PC-3 (cell line): ENCODE measurements around the gene SULT4A1. TPM values are rescaled to one million over a fixed set of nuclear protein-coding genes. Genes with fewer than 3 reads are reported as not detected.

Experiments used
- ATAC-seq: fragments of 200-7000 bp; cut with Tn5 transposase; 2 replicates; pipeline ENCODE4 v1.9.1; 2020; ENCODE audit warnings: mild to moderate bottlenecking, moderate library complexity
- BruUV-seq: library from RNA; stranded (reverse); fragments of 400-500 nt; replicated peaks from 2 replicates; lab custom pipeline; 2021; lab: Mats Ljungman, UMichigan
- CTCF ChIA-PET: fragments of 300-600 bp; sonication (Branson Sonifier 250); formaldehyde crosslinking; loops from one replicate; lab custom pipeline; 2022; ENCODE audit warnings: antibody characterized with exemption; lab: Charles Lee
- POLR2A ChIA-PET: fragments of 300-600 bp; sonication (Branson Sonifier 250); formaldehyde crosslinking; loops from one replicate; lab custom pipeline; 2022; ENCODE audit warnings: antibody characterized with exemption; ENCODE audit not compliant: unreplicated experiment; lab: Charles Lee
- DNase-seq: peaks from one replicate; pipeline ENCODE4 v3.0.0-alpha.2; 2015
- H2AFZ ChIP-seq: fragments of 300-600 bp; sonication (generic); 2 replicates; pipeline ENCODE4 v1.6.0; 2016; ENCODE audit warnings: antibody characterized with exemption, low read length
- H3F3A ChIP-seq: fragments of 300-600 bp; sonication (generic); one replicate; pipeline ENCODE4 v1.6.0; 2017; ENCODE audit warnings: antibody characterized with exemption, low read length, control low read depth, mild to moderate bottlenecking; ENCODE audit not compliant: unreplicated experiment
- H3K27ac ChIP-seq: fragments of 300-600 bp; sonication (generic); 2 replicates; pipeline ENCODE4 v1.5.1; 2016; ENCODE audit warnings: mild to moderate bottlenecking, low read length
- H3K27me3 ChIP-seq: fragments of 300-600 bp; sonication (generic); 2 replicates; pipeline ENCODE4 v1.6.1; 2016; ENCODE audit warnings: low read length, mixed read lengths
- H3K36me3 ChIP-seq: fragments of 300-600 bp; sonication (generic); 2 replicates; pipeline ENCODE4 v1.6.1; 2016; ENCODE audit warnings: low read depth, mixed run types, low read length, mixed read lengths
- H3K4me1 ChIP-seq: fragments of 300-600 bp; sonication (generic); 2 replicates; pipeline ENCODE4 v1.5.1; 2016; ENCODE audit warnings: low read length; ENCODE audit not compliant: insufficient read depth
- H3K4me2 ChIP-seq: fragments of 300-600 bp; sonication (generic); 2 replicates; pipeline ENCODE4 v1.6.0; 2016; ENCODE audit warnings: low read length
- H3K4me3 ChIP-seq: fragments of 300-600 bp; sonication (generic); 2 replicates; pipeline ENCODE4 v1.5.1; 2016; ENCODE audit warnings: mild to moderate bottlenecking, low read length, mixed read lengths
- H3K79me2 ChIP-seq: fragments of 300-600 bp; sonication (generic); 2 replicates; pipeline ENCODE4 v1.6.1; 2017; ENCODE audit warnings: low read length, mixed read lengths
- H3K9ac ChIP-seq: fragments of 300-600 bp; sonication (generic); 2 replicates; pipeline ENCODE4 v1.6.0; 2016; ENCODE audit warnings: mild to moderate bottlenecking, low read length
- H3K9me2 ChIP-seq: fragments of 300-600 bp; sonication (generic); replicated peaks from 2 replicates; pipeline ENCODE4 v1.6.1; 2016; ENCODE audit warnings: mixed run types, low read length, mixed read lengths
- H3K9me3 ChIP-seq: fragments of 300-600 bp; sonication (generic); 2 replicates; pipeline ENCODE4 v1.6.1; 2016; ENCODE audit warnings: low read length, mixed read lengths
- H4K20me1 ChIP-seq: fragments of 300-600 bp; sonication (generic); 2 replicates; pipeline ENCODE4 v1.6.1; 2016; ENCODE audit warnings: low read length, mixed read lengths
- EZH2 ChIP-seq: fragments of 300-600 bp; sonication (generic); IDR thresholded peaks from one replicate; pipeline ENCODE4 v1.6.1; 2017; ENCODE audit warnings: antibody characterized with exemption, mild to moderate bottlenecking, low read length; ENCODE audit not compliant: unreplicated experiment
- EZH2phosphoT487 ChIP-seq: fragments of 300-600 bp; sonication (generic); IDR thresholded peaks from 2 replicates; pipeline ENCODE4 v1.6.1; 2018; ENCODE audit warnings: mild to moderate bottlenecking, antibody characterized with exemption, low read length, borderline replicate concordance
- intact Hi-C: fragments of 100-400 bp; cut with micrococcal nuclease; formaldehyde crosslinking; loops from 2 replicates; pipeline ENCODE4 v1.9.0; 2023
- total RNA-seq: library from RNA; depleted of rRNA; stranded (reverse); fragments of >200 nt; gene quantifications from 2 replicates; pipeline ENCODE4 v1.2.3, GENCODE V29; 2014
- TF ChIP-seq, protein P1 (sequence below): fragments of 300-600 bp; sonication (generic); conservative IDR thresholded peaks from 2 replicates; pipeline ENCODE4 v1.5.1; 2017; ENCODE audit warnings: antibody characterized with exemption, low read depth, mild to moderate bottlenecking, low read length

SULT4A1 gene
- total RNA-seq, 1 experiment from 2014 or later, result not detected

DNA sequence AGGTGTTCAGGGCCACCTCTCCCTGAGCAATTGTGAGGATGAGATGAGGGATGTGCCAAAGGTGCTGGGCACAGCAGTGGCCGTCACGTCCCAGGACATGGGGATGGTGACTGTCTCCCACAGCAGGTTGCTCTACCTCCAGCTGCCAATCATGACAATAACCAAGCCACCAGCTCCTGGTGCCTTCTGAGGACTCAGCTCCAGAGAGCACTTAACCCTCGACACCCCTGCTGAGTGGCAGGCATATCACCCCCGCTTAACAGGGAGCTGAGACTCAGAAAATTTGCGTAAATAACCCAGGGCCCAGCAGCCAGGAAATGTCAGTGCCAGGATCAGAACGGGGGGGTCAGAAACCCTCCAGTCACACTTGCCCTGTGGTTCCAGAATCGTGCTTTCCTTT is 37.9 kb upstream of the SULT4A1 start:
- intact Hi-C loops, result no loop called here
- Histone ChIP-seq H3K9me2 (no peaks in the 10 kb centered on the region), H3K27ac (no peak overlapping the region), H3K4me1 (peaks cover 12% of the 10 kb centered on the region), H3F3A (no peaks in the 10 kb centered on the region), H4K20me1 (no peaks in the 10 kb centered on the region), H3K4me3 (no peak overlapping the region), H3K9ac (no peak overlapping the region), H3K36me3 (no peaks in the 10 kb centered on the region), H3K9me3 (no peaks in the 10 kb centered on the region), H2AFZ (no peak overlapping the region), H3K4me2 (no peak overlapping the region), H3K27me3 (no peaks in the 10 kb centered on the region), H3K79me2 (no peaks in the 10 kb centered on the region)
- CTCF ChIA-PET, result no interaction called here
- DNase-seq (no peak), ATAC-seq (no peak)
- no TSS peak for BruUV-seq
- TF ChIP-seq, protein P1, sequence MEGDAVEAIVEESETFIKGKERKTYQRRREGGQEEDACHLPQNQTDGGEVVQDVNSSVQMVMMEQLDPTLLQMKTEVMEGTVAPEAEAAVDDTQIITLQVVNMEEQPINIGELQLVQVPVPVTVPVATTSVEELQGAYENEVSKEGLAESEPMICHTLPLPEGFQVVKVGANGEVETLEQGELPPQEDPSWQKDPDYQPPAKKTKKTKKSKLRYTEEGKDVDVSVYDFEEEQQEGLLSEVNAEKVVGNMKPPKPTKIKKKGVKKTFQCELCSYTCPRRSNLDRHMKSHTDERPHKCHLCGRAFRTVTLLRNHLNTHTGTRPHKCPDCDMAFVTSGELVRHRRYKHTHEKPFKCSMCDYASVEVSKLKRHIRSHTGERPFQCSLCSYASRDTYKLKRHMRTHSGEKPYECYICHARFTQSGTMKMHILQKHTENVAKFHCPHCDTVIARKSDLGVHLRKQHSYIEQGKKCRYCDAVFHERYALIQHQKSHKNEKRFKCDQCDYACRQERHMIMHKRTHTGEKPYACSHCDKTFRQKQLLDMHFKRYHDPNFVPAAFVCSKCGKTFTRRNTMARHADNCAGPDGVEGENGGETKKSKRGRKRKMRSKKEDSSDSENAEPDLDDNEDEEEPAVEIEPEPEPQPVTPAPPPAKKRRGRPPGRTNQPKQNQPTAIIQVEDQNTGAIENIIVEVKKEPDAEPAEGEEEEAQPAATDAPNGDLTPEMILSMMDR, result no peak
- POLR2A ChIA-PET, result no interaction called here

DNA sequence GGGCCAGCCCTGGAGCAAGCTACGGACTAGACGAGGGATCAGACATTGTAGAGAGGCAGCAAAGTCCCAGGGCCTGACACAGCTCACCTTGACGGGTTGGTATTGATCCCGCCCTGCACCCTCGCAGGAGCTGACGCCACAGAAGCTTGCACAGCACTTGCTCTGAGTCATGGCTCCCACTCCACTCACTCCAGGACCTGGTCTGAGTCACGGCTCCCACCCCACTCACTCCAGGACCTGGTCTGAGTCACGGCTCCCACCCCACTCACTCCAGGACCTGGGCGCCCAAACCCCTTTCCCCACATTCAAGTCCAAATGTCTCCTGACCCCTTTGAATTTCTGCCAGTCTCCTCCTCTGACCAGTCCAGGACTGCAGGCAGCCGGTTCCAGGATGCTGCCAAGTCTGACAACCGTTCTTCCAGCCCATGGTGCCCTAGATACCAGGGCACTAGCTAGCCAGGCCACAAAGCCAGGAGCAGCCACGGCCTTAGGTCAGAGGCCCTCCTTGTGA is 35.5 kb upstream of the SULT4A1 start:
- no peaks in the 10 kb centered on the region for H3K9me3 ChIP-seq
- intact Hi-C loops, result no loop called here
- H3K4me1 ChIP-seq, result peaks cover 12% of the 10 kb centered on the region
- H3K4me3 ChIP-seq, result no peak overlapping the region
- H3K9ac ChIP-seq, result no peak overlapping the region
- H3K9me2 ChIP-seq, result no peaks in the 10 kb centered on the region
- ATAC-seq, result peak; percentile 93
- no peaks in the 10 kb centered on the region for H4K20me1 ChIP-seq
- TF ChIP-seq EZH2, result no peak
- TF ChIP-seq, protein P1, result no peak
- TF ChIP-seq EZH2phosphoT487, result no peak
- H2AFZ ChIP-seq, result peak overlapping the region; percentile 30; the same call in 1 of the 2 replicates
- no peaks in the 10 kb centered on the region for H3K27me3 ChIP-seq
- CTCF ChIA-PET, result interaction anchor here (0.6 kb wide), 1 partner anchor 15 kb away, joined by 3 read pairs; no protein-coding TSS in a partner anchor
- BruUV-seq, result no TSS peak
- H3K79me2 ChIP-seq, result no peaks in the 10 kb centered on the region
- DNase-seq, result peak; percentile 47
- H3K27ac ChIP-seq, result peak overlapping the region; percentile 49
- no peaks in the 10 kb centered on the region for H3K36me3 ChIP-seq
- H3F3A ChIP-seq, result no peaks in the 10 kb centered on the region
- POLR2A ChIA-PET, result interaction anchor here (0.6 kb wide), 1 partner anchor 71 kb away, joined by 3 read pairs; no protein-coding TSS in a partner anchor
- H3K4me2 ChIP-seq, result peak overlapping the region; percentile 54

DNA sequence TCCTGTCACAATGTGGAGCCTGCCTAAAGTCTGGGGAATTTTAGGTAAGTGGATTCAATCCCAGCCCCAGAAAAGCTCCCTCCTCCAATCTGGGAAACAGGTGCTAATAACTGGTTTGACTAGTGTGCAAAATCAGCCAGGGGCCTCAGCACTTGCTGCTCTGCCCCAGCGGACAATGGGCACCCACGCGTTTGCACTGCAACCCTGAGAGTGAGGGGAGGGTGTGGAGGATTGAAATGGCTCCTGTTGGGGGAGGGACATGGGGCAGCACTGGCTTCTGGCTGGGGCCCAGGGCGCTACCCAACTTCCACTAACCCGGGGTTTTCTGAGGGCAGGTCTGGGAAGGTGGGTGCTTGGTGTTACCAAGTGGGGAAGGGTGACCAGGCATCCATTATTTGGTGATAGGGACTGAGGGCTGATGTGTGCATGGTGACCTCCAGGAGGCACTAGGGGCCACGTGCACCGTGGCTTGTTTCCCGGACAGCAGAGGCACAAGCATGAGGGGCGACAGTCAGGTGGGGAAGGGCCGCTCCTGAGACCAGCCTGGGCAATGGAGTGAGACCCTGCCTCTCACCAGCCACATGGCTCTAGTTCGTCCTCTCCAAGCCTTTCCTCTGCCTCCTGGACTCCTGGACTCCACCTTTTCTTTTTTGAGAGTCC is 33.8 kb upstream of the SULT4A1 start:
- no peaks in the 10 kb centered on the region for H3K79me2 ChIP-seq
- no peaks in the 10 kb centered on the region for H4K20me1 ChIP-seq
- H3K27ac ChIP-seq, result no peak overlapping the region
- H3K4me3 ChIP-seq, result no peak overlapping the region
- DNase-seq, result no peak
- H2AFZ ChIP-seq, result no peak overlapping the region
- CTCF ChIA-PET, result no interaction called here
- H3K4me2 ChIP-seq, result no peak overlapping the region
- no peaks in the 10 kb centered on the region for H3K9me3 ChIP-seq
- ATAC-seq, result no peak
- intact Hi-C loops, result no loop called here
- peaks cover 15% of the 10 kb centered on the region for H3K27me3 ChIP-seq
- no peaks in the 10 kb centered on the region for H3K9me2 ChIP-seq
- H3K36me3 ChIP-seq, result no peaks in the 10 kb centered on the region
- no peak overlapping the region for H3K9ac ChIP-seq
- POLR2A ChIA-PET, result no interaction called here
- TF ChIP-seq EZH2phosphoT487 (no peak), EZH2 (no peak)
- TF ChIP-seq, protein P1, result no peak
- H3F3A ChIP-seq, result no peaks in the 10 kb centered on the region
- peaks cover 12% of the 10 kb centered on the region for H3K4me1 ChIP-seq
- BruUV-seq, result no TSS peak
